HG02884 (cell line): ENCODE data around the gene RGS7.

Experiments used
- ATAC-seq: cut with Tn5 transposase; IDR thresholded peaks from one replicate; pipeline ENCODE4 v1.9.1; 2021; ENCODE audit warnings: mild to moderate bottlenecking, moderate library complexity; ENCODE audit not compliant: unreplicated experiment

RGS7 gene

GRCh38 chr1:240854367-240854766 lies 502.6 kb downstream of the RGS7 start:
- no peak for ATAC-seq

DNA sequence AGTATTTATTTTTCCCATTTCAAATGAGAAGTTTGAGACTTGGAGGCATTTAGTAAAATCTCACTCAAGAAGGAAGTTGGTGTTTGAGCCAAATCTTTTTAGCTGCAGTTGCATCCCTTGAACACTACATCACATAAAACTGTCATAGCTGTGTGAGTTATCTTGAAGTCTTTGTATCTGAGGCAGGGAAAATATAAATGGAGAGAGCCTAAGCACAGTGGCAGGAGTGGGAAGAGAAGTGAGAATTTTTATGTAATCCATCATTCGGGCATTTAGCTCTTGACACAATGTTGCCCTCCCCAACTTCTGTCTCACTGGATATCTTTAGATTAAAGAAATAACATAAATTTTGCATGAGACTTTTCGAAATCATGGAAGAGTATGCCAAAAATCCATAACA lies 509.7 kb downstream of the RGS7 start:
- ATAC-seq = no peak

DNA sequence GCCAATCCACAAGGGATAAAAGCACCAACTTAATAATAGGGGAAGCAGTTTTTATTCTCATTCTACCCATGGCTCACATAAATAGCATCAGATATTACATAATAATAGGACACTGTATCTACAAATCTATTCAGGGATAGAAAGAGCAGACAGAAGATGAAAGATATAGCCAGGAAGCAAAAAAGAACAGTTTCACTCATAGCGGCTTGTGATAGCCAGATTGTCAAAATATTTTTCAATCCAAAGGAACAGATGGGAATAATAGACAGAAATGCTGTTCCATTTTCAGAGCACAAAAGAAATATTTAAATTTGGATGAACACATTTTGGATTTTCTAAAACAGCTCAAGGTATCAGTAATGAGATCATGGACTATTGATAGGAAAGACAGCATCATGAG lies 512.5 kb downstream of the RGS7 start:
- ATAC-seq = no peak

DNA sequence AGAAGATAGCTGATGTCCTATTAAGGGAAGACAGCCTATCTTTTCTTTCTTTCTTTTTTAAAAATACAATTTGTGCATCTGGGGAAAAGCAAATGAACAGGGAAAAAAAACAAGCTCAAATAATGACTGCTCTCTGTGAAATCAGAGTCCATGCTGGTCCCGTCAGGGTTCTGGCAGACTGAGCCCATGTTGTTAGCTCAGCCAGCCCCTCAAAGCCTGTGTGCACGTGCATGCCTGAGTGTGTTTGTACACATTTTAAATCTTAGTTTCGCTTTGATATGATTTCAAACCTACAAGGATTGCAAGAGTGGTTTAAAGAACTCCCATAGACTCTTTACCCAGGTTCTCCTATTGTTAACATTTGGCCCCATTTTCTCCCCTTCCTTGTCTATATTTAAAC lies 513.2 kb downstream of the RGS7 start:
- ATAC-seq = no peak

GRCh38 chr1:240836271-240836670 lies 520.7 kb downstream of the RGS7 start:
- no peak for ATAC-seq

GRCh38 chr1:240835291-240835690 lies 521.7 kb downstream of the RGS7 start:
- ATAC-seq = no peak

DNA sequence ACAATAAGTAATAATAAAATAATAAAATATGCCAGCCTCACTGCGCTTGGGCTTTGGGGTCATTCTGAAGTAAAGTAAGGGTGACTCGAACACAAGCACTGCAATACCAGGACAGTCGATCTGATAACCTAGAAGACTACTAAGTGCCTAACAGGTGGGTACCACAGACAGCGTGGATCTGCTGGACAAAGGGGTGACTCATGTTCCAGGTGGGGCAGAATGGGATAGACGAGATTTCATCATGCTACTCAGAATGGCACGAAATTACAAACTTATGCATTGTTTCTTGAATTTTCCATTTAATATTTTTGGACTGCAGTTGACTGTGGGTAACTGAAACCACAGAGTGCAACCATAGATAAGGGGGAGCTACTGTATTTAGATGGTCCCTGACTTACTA lies 523.9 kb downstream of the RGS7 start:
- no peak for ATAC-seq

DNA sequence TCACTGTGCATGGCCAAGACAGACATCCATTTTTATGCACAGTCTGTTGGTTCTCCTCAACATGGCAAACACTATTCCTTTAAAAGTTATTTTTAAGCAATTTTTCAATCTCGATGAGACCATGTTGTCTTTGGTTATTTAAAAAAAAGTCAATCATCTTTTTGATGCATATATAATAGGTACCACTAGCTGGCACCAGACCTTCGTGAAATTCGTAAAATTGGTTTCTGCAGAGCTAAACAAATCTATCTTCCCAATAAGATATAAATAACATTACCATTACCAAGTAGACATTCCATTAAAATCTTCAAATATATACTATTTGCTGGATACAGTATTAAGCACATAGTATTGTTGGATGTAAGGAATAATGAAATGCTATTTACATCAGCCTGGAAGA lies 525.1 kb downstream of the RGS7 start:
- ATAC-seq = no peak

DNA sequence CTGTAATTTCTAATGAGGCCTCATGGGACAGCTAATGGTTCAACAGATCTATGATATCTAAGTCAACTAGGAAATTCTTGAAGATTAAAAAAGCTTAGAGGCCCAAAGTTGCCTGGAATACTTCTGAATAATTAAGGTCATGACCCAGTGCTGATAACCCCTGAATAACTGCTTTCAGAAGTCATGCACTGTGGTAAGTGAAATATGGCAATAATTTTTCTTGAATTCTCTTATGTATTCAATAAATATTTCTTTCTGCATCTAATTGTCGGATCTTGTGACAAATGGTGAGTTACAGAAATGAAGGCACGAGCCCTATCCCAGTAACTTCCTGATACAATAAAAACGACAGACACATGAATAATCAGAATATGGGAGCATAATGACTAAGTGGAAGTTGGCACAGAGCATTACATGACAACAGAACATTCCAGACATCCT lies 525.8 kb downstream of the RGS7 start:
- ATAC-seq = no peak

DNA sequence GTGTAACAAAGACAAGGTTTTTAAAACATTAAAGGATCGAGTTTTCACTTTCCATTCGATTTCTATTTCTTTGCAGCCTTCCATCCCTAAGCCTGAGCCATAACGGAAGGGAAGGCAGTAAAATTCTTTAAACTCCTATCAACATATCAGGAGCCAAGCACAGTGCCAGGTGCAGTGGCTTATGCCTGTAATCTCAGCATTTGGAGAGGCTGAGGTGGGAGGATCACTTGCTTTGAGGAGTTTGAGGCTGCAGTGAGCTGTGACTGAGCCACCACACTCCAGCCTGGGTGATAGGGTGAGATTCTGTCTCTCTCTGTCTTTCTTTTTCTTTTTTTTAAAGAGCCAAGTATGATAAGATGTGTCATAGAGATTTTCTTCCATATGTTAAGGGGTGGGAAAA lies 527.5 kb downstream of the RGS7 start:
- ATAC-seq = no peak

DNA sequence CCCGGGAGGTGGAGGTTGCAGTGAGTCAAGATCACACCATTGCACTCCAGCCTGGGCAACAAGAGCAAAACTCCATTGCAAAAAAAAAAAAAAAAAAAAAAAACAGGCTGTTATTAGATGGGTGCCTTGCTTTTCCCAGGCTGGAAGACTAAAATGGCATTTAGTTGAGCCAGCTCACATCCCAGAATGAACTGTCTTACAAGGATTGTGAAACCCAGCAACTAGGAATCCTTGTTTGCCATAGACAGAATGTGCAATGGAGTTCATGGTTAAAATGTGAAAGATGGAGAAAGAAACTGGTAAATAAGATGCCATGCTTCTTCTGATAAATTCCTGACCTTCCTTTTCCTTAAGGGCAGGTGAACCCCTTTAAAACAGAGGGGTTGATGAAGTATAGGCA lies 529.2 kb downstream of the RGS7 start:
- no peak for ATAC-seq

DNA sequence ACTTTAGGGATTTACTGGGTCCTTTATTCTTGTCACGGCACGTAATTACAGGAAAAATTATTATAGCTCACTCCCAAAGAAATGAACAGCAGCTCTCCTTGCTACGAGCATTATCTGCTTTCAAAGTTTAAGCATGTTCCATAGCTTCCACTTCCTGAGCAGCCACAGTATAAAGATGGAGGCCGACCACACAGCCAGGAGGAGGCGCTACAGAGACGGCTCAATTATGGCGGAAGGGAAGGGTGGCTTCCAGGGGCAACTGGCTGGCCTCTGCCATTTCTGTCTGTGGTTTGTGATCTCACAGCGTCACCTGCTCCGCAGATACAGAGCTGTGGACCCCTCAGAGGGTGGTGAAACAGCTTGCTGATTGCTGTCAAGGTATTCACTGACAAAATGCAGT lies 532.8 kb downstream of the RGS7 start:
- no peak for ATAC-seq

- no peak for ATAC-seq
These were observed 533.6 kb downstream of the RGS7 start for GRCh38 chr1:240823357-240823756.

DNA sequence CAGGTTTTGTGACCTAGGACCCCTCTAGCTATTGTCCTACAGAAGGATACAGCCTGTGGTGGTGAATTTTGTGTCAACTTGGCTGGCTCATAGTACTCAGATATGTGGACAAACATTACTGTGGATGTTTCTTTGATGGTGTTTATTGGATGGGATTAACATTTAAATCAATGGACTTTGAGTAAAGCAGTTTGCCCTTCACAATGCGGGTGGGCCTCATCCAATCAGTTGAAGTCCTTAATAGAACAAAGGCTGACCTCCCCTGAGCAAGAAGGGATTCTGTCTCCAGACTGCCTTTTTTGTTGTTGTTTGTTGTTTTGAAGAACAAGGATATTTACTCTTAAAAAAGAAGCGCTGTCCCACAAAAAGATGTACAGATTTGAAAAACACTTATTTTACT lies 535.1 kb downstream of the RGS7 start:
- ATAC-seq = no peak

GRCh38 chr1:240820816-240821215 lies 536.2 kb downstream of the RGS7 start:
- ATAC-seq = no peak

DNA sequence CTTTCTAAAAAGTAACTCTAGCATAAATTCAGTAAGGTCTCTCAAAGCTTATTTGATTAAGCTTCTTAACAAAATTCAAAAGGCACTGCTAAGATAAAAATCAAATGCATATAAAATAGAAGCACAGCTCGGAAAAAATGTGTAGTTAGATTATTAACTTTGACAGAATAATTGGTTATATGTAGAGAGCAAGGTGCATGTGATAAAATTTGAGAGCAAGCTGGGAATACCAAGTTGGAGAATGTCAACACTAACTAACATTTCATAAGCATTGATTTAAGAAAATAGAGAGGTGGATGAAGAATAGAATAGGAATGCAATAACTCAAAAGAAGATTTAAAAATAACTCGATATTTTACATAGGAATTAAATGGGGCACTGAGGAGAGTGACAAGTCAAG lies 540.5 kb downstream of the RGS7 start:
- no peak for ATAC-seq

- ATAC-seq = no peak
These were observed 543.3 kb downstream of the RGS7 start for GRCh38 chr1:240813720-240814119.

DNA sequence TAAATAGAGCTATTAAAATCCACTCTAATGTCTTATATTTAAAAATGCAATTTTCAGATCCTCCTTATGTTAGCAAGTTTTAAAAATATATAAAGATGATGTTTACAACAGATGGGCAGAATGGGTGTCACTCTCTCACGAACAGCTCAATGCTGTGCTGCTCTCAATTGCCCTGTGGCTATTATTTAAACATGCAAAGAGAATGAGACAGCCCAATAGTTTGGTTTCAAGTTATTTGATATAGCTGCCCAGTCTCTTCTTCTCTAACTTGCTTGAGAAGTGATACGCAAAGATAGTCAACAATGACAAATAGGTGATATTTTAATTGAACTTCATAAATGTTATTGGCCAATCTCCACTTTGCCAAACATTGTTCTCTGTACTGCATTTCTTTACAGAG lies 545.7 kb downstream of the RGS7 start:
- ATAC-seq = no peak

DNA sequence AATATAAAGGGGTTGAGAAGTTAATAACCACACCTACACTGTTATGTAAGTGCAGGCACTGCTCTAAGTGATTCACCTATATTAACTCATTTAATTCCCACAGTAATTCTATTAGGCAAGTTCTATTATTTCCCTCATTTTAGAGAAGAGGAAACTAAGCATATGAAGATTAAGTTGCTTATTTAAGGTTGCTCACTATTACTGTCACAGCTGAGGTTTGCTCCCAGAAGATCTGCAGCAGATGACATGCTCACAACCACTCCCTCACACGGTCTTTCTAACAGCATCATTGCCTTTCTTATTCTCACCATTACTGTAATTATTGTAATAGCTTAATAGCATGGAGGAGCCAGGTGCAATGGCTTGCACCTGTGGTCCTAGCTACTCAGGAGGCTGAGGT lies 548.6 kb downstream of the RGS7 start:
- no peak for ATAC-seq

DNA sequence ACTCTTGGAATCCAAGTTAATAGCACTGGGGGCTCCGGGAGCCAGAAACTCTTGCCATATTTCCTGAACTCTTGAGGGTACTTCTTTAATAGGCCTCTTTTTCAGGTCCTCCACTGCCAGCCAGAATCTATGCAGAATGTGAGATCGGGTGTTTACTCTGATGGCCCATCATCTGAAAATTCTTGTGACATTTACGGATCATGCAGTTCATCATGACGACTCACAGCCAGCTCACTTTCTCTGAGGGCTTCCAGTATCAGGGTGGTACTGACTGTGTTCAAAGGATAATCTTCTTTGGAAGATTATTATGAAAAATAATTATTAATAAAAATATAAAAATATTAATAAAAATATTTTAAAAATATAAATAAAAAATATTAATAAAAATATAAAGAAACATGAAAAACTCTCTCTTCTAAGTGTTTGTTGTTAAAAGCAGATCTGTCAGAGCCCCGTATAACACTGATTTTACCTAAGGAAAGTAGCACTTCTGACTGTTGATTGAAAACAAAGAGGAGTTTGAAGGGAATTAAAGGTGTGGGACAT lies 550.7 kb downstream of the RGS7 start:
- no peak for ATAC-seq

- ATAC-seq = no peak
These were observed 552.5 kb downstream of the RGS7 start for GRCh38 chr1:240804475-240804874.

DNA sequence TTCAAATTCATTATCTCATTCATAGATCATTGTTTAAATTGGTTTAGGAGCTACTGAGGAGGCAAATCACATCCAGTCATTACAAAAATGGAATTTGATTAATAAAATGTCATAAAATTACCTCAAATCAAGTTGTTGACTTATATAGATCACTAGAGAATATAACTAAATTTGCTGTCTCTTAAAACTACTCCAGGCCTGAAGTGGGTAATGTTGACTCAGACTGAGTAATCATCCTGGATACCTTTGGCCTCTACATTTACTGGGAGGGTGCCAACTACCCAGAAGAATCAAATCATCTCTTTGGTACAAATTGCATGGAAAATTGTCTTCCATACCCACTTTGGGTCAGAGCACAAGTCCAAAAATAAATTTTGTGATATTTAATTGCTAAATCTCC lies 553.9 kb downstream of the RGS7 start:
- ATAC-seq = no peak

DNA sequence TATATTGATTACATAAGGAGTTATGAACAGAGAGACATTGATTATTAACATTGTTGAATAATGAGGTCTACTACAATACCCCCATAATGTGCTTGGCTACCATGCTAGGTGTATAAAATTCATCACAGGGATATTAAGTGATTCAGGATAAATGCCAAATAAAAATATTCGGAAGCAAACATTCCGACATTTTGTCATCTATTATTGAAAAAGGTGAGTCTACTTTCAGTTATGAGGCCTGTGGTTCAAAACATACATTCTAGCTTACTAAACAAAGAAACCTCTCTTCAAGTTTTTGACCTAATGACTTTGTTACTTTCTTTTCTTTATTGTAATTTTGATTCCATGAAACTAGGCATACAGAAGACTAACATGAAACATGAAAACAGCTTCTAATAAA lies 554.7 kb downstream of the RGS7 start:
- ATAC-seq = no peak

DNA sequence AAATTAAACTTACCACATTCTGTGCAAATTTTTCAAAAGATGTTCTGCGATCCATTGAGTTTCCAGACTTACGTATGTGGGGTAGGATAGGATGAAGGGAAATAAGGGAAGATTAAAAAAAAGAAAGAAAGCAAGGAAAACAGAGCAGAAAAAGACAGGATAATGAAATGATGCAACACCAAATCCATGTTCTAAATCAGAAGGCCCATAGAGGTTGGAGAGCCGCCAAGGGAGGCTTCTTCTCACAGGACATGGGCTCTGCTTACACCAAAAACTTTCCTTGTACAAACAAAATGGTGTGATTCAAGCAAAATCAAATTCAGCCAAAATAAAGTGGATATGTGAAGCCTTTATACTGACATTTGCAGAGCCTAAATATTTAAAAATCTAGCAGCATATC lies 555.6 kb downstream of the RGS7 start:
- no peak for ATAC-seq
